Hepatocyte (in vitro differentiated cells): Measurements from ENCODE around the gene PPP2R2C. TPM values are rescaled to one million over a fixed set of nuclear protein-coding genes. Genes with fewer than 3 reads are reported as not detected.

ENCODE experiments used
- DNase-seq: peaks from one replicate; pipeline ENCODE4 v3.0.0-alpha.2; 2016; ENCODE audit warnings: low spot score
- H2AFZ ChIP-seq: fragments of 200-600 bp; sonication (generic); 2 replicates; pipeline ENCODE4 v1.6.0; 2016; ENCODE audit warnings: antibody characterized with exemption, mild to moderate bottlenecking
- H3K27ac ChIP-seq: fragments of 200-600 bp; sonication (generic); 2 replicates; pipeline ENCODE4 v1.5.1; 2016; ENCODE audit warnings: mild to moderate bottlenecking
- H3K27me3 ChIP-seq: fragments of 200-600 bp; sonication (generic); 2 replicates; pipeline ENCODE4 v1.6.1; 2016
- H3K36me3 ChIP-seq: fragments of 200-600 bp; sonication (generic); replicated peaks from 2 replicates; pipeline ENCODE4 v1.5.1; 2016; ENCODE audit warnings: low read depth; ENCODE audit not compliant: insufficient read depth
- H3K4me1 ChIP-seq: fragments of 200-600 bp; sonication (generic); 2 replicates; pipeline ENCODE4 v1.5.1; 2016; ENCODE audit warnings: mild to moderate bottlenecking, moderate library complexity; ENCODE audit not compliant: insufficient read depth
- H3K4me2 ChIP-seq: fragments of 200-600 bp; sonication (generic); 2 replicates; pipeline ENCODE4 v1.6.0; 2016
- H3K4me3 ChIP-seq: fragments of 200-600 bp; sonication (generic); 2 replicates; pipeline ENCODE4 v1.5.1; 2016; ENCODE audit warnings: mild to moderate bottlenecking
- H3K79me2 ChIP-seq: fragments of 200-600 bp; sonication (generic); 2 replicates; pipeline ENCODE4 v1.6.0; 2017; ENCODE audit warnings: mild to moderate bottlenecking
- H3K9me2 ChIP-seq: fragments of 200-600 bp; sonication (generic); replicated peaks from 2 replicates; pipeline ENCODE4 v1.6.0; 2017; ENCODE audit warnings: mild to moderate bottlenecking; ENCODE audit not compliant: insufficient read depth
- H3K9me3 ChIP-seq: fragments of 200-600 bp; sonication (generic); 2 replicates; pipeline ENCODE4 v1.5.1; 2016; ENCODE audit warnings: low read depth, mild to moderate bottlenecking
- H4K20me1 ChIP-seq: fragments of 200-600 bp; sonication (generic); 2 replicates; pipeline ENCODE4 v1.6.0; 2016; ENCODE audit warnings: mild to moderate bottlenecking; ENCODE audit not compliant: insufficient read depth, poor library complexity, severe bottlenecking
- EZH2 ChIP-seq: fragments of 200-600 bp; sonication (generic); IDR thresholded peaks from 2 replicates; pipeline ENCODE4 v1.6.1; 2016; ENCODE audit warnings: antibody characterized with exemption, mild to moderate bottlenecking, borderline replicate concordance
- EZH2phosphoT487 ChIP-seq: fragments of 200-600 bp; sonication (generic); IDR thresholded peaks from one replicate; pipeline ENCODE4 v1.6.1; 2018; ENCODE audit warnings: antibody characterized with exemption, mild to moderate bottlenecking, low read depth, moderate library complexity; ENCODE audit not compliant: unreplicated experiment, severe bottlenecking
- WGBS: methylation state at CpG from one replicate; pipeline ENCODE4 v1.1.6; 2016; ENCODE audit warnings: low lambda C conversion rate; ENCODE audit errors: missing lambda C conversion rate; 5-methylcytosine and 5-hydroxymethylcytosine counted together
- polyA plus RNA-seq: library from polyadenylated mRNA; unstranded; fragments of >200 nt; fragmentation: Nextera tagmentation; extraction: Ambion mirVana; gene quantifications from 2 replicates; pipeline ENCODE4 v1.2.1, GENCODE V29; 2016
- total RNA-seq: library from RNA; depleted of rRNA; stranded (reverse); fragments of >200 nt; gene quantifications from 2 replicates; pipeline ENCODE4 v1.2.3, GENCODE V29; 2014
- TF ChIP-seq, protein P1 (sequence below): fragments of 200-600 bp; sonication (generic); IDR thresholded peaks from 2 replicates; pipeline ENCODE4 v1.5.1; 2016; ENCODE audit warnings: antibody characterized with exemption, mild to moderate bottlenecking; ENCODE audit not compliant: poor library complexity

The PPP2R2C gene
- total and polyA plus RNA-seq, 2 experiments from 2014 or later: 0.35 to 0.67 TPM

DNA sequence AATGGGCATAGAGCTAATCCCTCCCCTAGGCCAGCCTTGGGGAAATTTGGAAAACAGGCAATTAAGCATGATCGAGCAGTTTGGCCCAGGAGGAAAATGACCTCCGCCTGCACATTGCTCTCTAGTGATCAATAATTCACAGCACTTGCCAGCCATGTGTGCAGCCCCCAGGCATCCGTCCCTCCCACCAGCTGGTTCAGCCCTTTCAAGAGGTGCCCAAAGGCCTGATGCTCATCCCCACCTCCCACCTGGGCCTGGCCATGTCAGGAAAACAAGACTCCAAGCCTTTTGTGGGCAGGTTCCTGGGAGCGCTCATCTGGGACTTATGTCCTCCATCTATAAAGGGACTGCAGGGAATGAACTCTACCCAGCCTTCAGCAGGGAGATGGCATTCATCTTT, 17.5 kb upstream of the PPP2R2C start:
- Histone ChIP-seq H3K79me2 (no peaks in the 10 kb centered on the region), H2AFZ (no peak overlapping the region), H3K4me2 (no peak overlapping the region), H3K4me1 (no peaks in the 10 kb centered on the region), H3K27me3 (no peaks in the 10 kb centered on the region), H3K36me3 (no peaks in the 10 kb centered on the region), H3K9me2 (no peaks in the 10 kb centered on the region), H3K9me3 (no peaks in the 10 kb centered on the region), H4K20me1 (no peaks in the 10 kb centered on the region), H3K27ac (no peak overlapping the region), H3K4me3 (no peak overlapping the region)
- WGBS: 76% methylated on average over 4 of the region's 4 CpGs
- no peak for TF ChIP-seq EZH2phosphoT487
- TF ChIP-seq, protein P1, sequence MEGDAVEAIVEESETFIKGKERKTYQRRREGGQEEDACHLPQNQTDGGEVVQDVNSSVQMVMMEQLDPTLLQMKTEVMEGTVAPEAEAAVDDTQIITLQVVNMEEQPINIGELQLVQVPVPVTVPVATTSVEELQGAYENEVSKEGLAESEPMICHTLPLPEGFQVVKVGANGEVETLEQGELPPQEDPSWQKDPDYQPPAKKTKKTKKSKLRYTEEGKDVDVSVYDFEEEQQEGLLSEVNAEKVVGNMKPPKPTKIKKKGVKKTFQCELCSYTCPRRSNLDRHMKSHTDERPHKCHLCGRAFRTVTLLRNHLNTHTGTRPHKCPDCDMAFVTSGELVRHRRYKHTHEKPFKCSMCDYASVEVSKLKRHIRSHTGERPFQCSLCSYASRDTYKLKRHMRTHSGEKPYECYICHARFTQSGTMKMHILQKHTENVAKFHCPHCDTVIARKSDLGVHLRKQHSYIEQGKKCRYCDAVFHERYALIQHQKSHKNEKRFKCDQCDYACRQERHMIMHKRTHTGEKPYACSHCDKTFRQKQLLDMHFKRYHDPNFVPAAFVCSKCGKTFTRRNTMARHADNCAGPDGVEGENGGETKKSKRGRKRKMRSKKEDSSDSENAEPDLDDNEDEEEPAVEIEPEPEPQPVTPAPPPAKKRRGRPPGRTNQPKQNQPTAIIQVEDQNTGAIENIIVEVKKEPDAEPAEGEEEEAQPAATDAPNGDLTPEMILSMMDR: no peak
- DNase-seq: no peak

GRCh38 chr4:6487466-6487865, 15.1 kb upstream of the PPP2R2C start:
- no peaks in the 10 kb centered on the region for H3K9me2 ChIP-seq
- TF ChIP-seq EZH2phosphoT487 (no peak), EZH2 (no peak)
- TF ChIP-seq, protein P1: no peak
- H3K4me3 ChIP-seq: no peak overlapping the region
- no peak overlapping the region for H3K27ac ChIP-seq
- H3K4me1 ChIP-seq: no peaks in the 10 kb centered on the region
- WGBS: 77% methylated on average over 2 of the region's 2 CpGs
- no peaks in the 10 kb centered on the region for H3K79me2 ChIP-seq
- H3K4me2 ChIP-seq: no peak overlapping the region
- H4K20me1 ChIP-seq: no peaks in the 10 kb centered on the region
- H2AFZ ChIP-seq: no peak overlapping the region
- H3K9me3 ChIP-seq: no peaks in the 10 kb centered on the region
- H3K27me3 ChIP-seq: no peaks in the 10 kb centered on the region
- H3K36me3 ChIP-seq: no peaks in the 10 kb centered on the region
- DNase-seq: no peak

DNA sequence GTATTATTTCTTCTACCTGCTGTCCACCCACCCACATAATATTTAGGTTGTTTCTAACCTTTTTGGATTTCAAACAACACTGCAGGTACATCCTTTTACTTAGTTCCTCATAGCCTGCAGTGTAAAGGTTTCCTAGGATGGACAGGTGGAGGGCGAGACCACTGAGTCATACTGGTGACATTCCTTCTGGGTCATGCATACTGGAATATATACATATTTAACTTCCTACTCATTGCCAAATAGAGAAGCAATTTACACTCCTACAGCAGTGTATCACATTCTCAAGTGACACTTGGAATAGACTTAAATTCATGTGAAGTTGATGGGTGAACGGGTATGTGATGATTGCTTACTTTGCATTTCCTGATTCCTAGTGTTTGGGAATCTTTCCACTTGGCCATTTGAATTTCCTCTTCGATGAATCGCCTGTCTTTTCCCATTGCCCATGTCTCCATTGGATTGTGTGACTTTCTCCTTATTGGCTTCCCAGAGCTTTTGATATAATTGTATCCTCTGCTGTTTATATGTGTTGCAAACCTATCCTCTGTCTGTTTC, 8.2 kb upstream of the PPP2R2C start:
- Histone ChIP-seq H3K79me2 (no peaks in the 10 kb centered on the region), H3K4me2 (no peak overlapping the region), H4K20me1 (no peaks in the 10 kb centered on the region), H3K36me3 (no peaks in the 10 kb centered on the region), H3K27me3 (peaks cover 20% of the 10 kb centered on the region), H3K27ac (no peak overlapping the region), H3K9me2 (no peaks in the 10 kb centered on the region), H3K4me1 (no peaks in the 10 kb centered on the region), H3K4me3 (no peak overlapping the region), H3K9me3 (no peaks in the 10 kb centered on the region), H2AFZ (no peak overlapping the region)
- WGBS: 76% methylated on average over 4 of the region's 4 CpGs
- DNase-seq: no peak
- TF ChIP-seq, protein P1: no peak
- TF ChIP-seq EZH2phosphoT487 (no peak), EZH2 (no peak)
